HepG2 (cell line): Measurements from ENCODE around the gene PTPRD. TPM values are rescaled to one million over a fixed set of nuclear protein-coding genes. Genes with fewer than 3 reads are reported as not detected.

Experiments
- ATAC-seq: fragments of 200-7000 bp; cut with Tn5 transposase; 3 replicates; pipeline ENCODE4 v1.9.1; 2020; ENCODE audit warnings: mild to moderate bottlenecking, moderate library complexity
- BruUV-seq: library from RNA; stranded (reverse); fragments of 400-500 nt; replicated peaks from 2 replicates; lab custom pipeline; 2021; lab: Mats Ljungman, UMichigan
- CTCF ChIA-PET: fragments of 300-600 bp; formaldehyde crosslinking; extraction: SDS; loops from one replicate; lab custom pipeline; 2021; ENCODE audit warnings: low total read pairs, inconsistent platforms, low intra/inter-chr PET ratio; lab: Yijun Ruan, JAX
- POLR2A ChIA-PET: fragments of 350-600 bp; sonication (Branson Sonifier 250); formaldehyde crosslinking; loops from one replicate; lab custom pipeline; 2020; ENCODE audit warnings: antibody characterized with exemption, inconsistent platforms; lab: Yijun Ruan, JAX
- DNase-seq: peaks from one replicate; pipeline ENCODE4 v3.0.0-alpha.2; 2015; ENCODE audit warnings: low spot score
- FAIRE-seq: peaks from 3 replicates; lab custom pipeline; 2011; peaks lifted over from hg19 to GRCh38; lab: Jason Lieb, UNC
- H2AFZ ChIP-seq: one replicate; pipeline ENCODE4 v1.6.1; 2011; ENCODE audit warnings: low read length, inconsistent platforms
- H3K27ac ChIP-seq: fragments of 300-600 bp; 3 replicates; pipeline ENCODE4 v1.8.0; 2011; ENCODE audit warnings: mixed run types, mild to moderate bottlenecking, mixed read lengths, low read length, inconsistent platforms; ENCODE audit not compliant: insufficient read depth; ENCODE audit errors: extremely low read length
- H3K27me3 ChIP-seq, 2 experiments: fragments of 200-600 bp in 1 of 2; 2 replicates in 1 of 2; 3 replicates in 1 of 2; pipeline versions ENCODE4 v1.6.0 to v1.8.0; 2011; ENCODE audit warnings: low read length in 2 of 2, mild to moderate bottlenecking in 2 of 2, moderate library complexity in 2 of 2, inconsistent platforms in 1 of 2; ENCODE audit not compliant: insufficient read depth in 2 of 2, control insufficient read depth in 1 of 2
- H3K36me3 ChIP-seq, 2 experiments: fragments of 200-600 bp in 1 of 2; replicated peaks in 1 of 2; 2 replicates in 1 of 2; 3 replicates in 1 of 2; pipeline versions ENCODE4 v1.5.1 to v1.8.0; 2011; ENCODE audit warnings: low read length in 2 of 2, inconsistent platforms in 1 of 2; ENCODE audit not compliant: insufficient read depth in 2 of 2, control insufficient read depth in 1 of 2
- H3K4me1 ChIP-seq: 2 replicates; pipeline ENCODE4 v1.5.1; 2012; ENCODE audit warnings: low read length, inconsistent platforms; ENCODE audit not compliant: insufficient read depth
- H3K4me2 ChIP-seq: 2 replicates; pipeline ENCODE4 v1.6.0; 2011; ENCODE audit warnings: low read depth, low read length, inconsistent platforms
- H3K4me3 ChIP-seq, 3 experiments: fragments of 200-600 bp in 1 of 3; sonication (generic), shearing (Covaris generic) in 1 of 3; replicated peaks in 1 of 3; 2 replicates each; pipeline ENCODE4 v1.5.1; 2011 to 2016; ENCODE audit warnings: low read length in 3 of 3, inconsistent platforms in 2 of 3, low read depth in 2 of 3, mild to moderate bottlenecking in 2 of 3, control low read depth in 1 of 3, mixed read lengths in 1 of 3; ENCODE audit not compliant: insufficient read depth in 1 of 3
- H3K79me2 ChIP-seq: one replicate; pipeline ENCODE4 v1.6.1; 2011; ENCODE audit warnings: low read length, inconsistent platforms; ENCODE audit not compliant: insufficient read depth
- H3K9ac ChIP-seq: 2 replicates; pipeline ENCODE4 v1.6.0; 2011; ENCODE audit warnings: mild to moderate bottlenecking, low read depth, low read length, inconsistent platforms; ENCODE audit not compliant: insufficient read depth
- H3K9me3 ChIP-seq: 2 replicates; pipeline ENCODE4 v1.5.1; 2012; ENCODE audit warnings: mild to moderate bottlenecking, low read length
- H4K20me1 ChIP-seq: 2 replicates; pipeline ENCODE4 v1.6.0; 2011; ENCODE audit warnings: inconsistent platforms, mild to moderate bottlenecking, low read length, moderate library complexity; ENCODE audit not compliant: insufficient read depth
- ATRX ChIP-seq: sonication (generic); formaldehyde crosslinking; IDR thresholded peaks from 2 replicates; pipeline ENCODE4 v1.4.0; 2020; ENCODE audit warnings: missing genetic modification reagents, borderline replicate concordance
- DPF2 ChIP-seq: sonication (generic); formaldehyde crosslinking; IDR thresholded peaks from 2 replicates; pipeline ENCODE4 v1.4.0; 2020; ENCODE audit warnings: mild to moderate bottlenecking, low read depth, missing genetic modification reagents, borderline replicate concordance
- HNF4A ChIP-seq: sonication (generic); formaldehyde crosslinking; IDR thresholded peaks from 2 replicates; pipeline ENCODE4 v1.4.0; 2020; ENCODE audit warnings: missing genetic modification reagents
- ISX ChIP-seq: sonication (generic); formaldehyde crosslinking; conservative IDR thresholded peaks from 2 replicates; pipeline ENCODE4 v1.5.0; 2020; ENCODE audit warnings: missing genetic modification reagents
- KLF11 ChIP-seq: IDR thresholded peaks from 2 replicates; pipeline ENCODE4 v1.6.1; 2016; ENCODE audit warnings: missing compliant biosample characterization
- MAX ChIP-seq: IDR thresholded peaks from 2 replicates; pipeline ENCODE4 v1.6.1; 2012; ENCODE audit warnings: inconsistent platforms
- NFRKB ChIP-seq: fragments of 450-650 bp; IDR thresholded peaks from 2 replicates; pipeline ENCODE4 v1.6.1; 2017
- PHF5A ChIP-seq: IDR thresholded peaks from one replicate; pipeline ENCODE4 v1.6.1; 2018; ENCODE audit warnings: low read depth, missing genetic modification reagents; ENCODE audit not compliant: unreplicated experiment
- SRF ChIP-seq: IDR thresholded peaks from 2 replicates; pipeline ENCODE4 v1.6.1; 2011; ENCODE audit warnings: mild to moderate bottlenecking, low read depth, low read length, moderate library complexity
- ZBTB20 ChIP-seq: sonication (generic); formaldehyde crosslinking; IDR thresholded peaks from 2 replicates; pipeline ENCODE4 v1.8.1; 2023; ENCODE audit warnings: missing genetic modification reagents, low read depth, mild to moderate bottlenecking, borderline replicate concordance
- ZNF235 ChIP-seq: sonication (generic); formaldehyde crosslinking; IDR thresholded peaks from 2 replicates; pipeline ENCODE4 v1.8.1; 2023; ENCODE audit warnings: mild to moderate bottlenecking, missing genetic modification reagents, borderline replicate concordance
- ZNF362 ChIP-seq: sonication (generic); formaldehyde crosslinking; IDR thresholded peaks from 2 replicates; pipeline ENCODE4 v1.4.0; 2020; ENCODE audit warnings: missing genetic modification reagents, mild to moderate bottlenecking, borderline replicate concordance
- ZNF562 ChIP-seq: sonication (generic); formaldehyde crosslinking; IDR thresholded peaks from 2 replicates; pipeline ENCODE4 v1.8.0; 2022; ENCODE audit warnings: missing genetic modification reagents, borderline replicate concordance
- ZNF598 ChIP-seq: sonication (generic); formaldehyde crosslinking; IDR thresholded peaks from 2 replicates; pipeline ENCODE4 v1.5.1; 2020; ENCODE audit warnings: mild to moderate bottlenecking, missing genetic modification reagents, borderline replicate concordance
- ZNF644 ChIP-seq: IDR thresholded peaks from 2 replicates; pipeline ENCODE4 v1.6.1; 2016; ENCODE audit warnings: low read depth
- ZNF646 ChIP-seq: sonication (generic); formaldehyde crosslinking; IDR thresholded peaks from 2 replicates; pipeline ENCODE4 v1.9.0; 2021; ENCODE audit warnings: mild to moderate bottlenecking, missing genetic modification reagents
- ZNF674 ChIP-seq: sonication (generic); formaldehyde crosslinking; IDR thresholded peaks from 2 replicates; pipeline ENCODE4 v1.5.0; 2020; ENCODE audit warnings: low read depth, mild to moderate bottlenecking, missing genetic modification reagents
- ZNF788 ChIP-seq: sonication (generic); formaldehyde crosslinking; IDR thresholded peaks from 2 replicates; pipeline ENCODE4 v1.5.0; 2020; ENCODE audit warnings: mild to moderate bottlenecking, missing genetic modification reagents, borderline replicate concordance
- ZSCAN9 ChIP-seq: IDR thresholded peaks from 2 replicates; pipeline ENCODE4 v1.6.1; 2016; ENCODE audit warnings: borderline replicate concordance
- in situ Hi-C: cut with HindIII; loops from 2 replicates; pipeline ENCODE4 v1.10.0; 2017; ENCODE audit warnings: low pct_unique_long_range_greater_than_20kb; ENCODE audit not compliant: extremely low pct_ligation_motif_present
- intact Hi-C: fragments of 100-400 bp; cut with micrococcal nuclease; formaldehyde crosslinking; loops from one replicate; pipeline ENCODE4 v1.10.0; 2022; ENCODE audit not compliant: unreplicated experiment
- polyA plus RNA-seq, 8 experiments: library from polyadenylated mRNA; depleted of rRNA in 3 of 8; stranded (reverse) in 7 of 8; unstranded in 1 of 8; fragments of >200 nt; fragmentation: Illumina TruSeq in 4 of 8; extraction: Trizol in 4 of 8; gene quantifications; 2 replicates each; pipeline versions ENCODE4 v1.2.1 to v1.2.3, GENCODE V29; 2011 to 2016; ENCODE audit warnings: low read depth in 4 of 8, missing spikeins in 1 of 8, mixed read lengths in 1 of 8; ENCODE audit not compliant: insufficient read depth in 1 of 8
- total RNA-seq, 5 experiments: library from RNA; depleted of rRNA; stranded (reverse); fragments of >200 nt; fragmentation: Illumina TruSeq; extraction: Trizol; gene quantifications; 2 replicates each; pipeline ENCODE4 v1.2.3, GENCODE V29; 2016; ENCODE audit warnings: low read depth in 1 of 5

The PTPRD gene
- total and polyA plus RNA-seq, 2 of the 13 experiments (the other 11 are each of a cell fraction or from before 2014, with no cell fraction given): 0.05 TPM; not detected in 1

- TF ChIP-seq ZNF562: no peak
- no peak for TF ChIP-seq ZNF646 (CRISPR knock-in tag)
- no peak for TF ChIP-seq ZBTB20
- no peak for TF ChIP-seq ZNF235
- TF ChIP-seq ZNF362 (CRISPR knock-in tag): no peak
- TF ChIP-seq ATRX: no peak
- TF ChIP-seq KLF11 (CRISPR knock-in tag): no peak
- no peak for TF ChIP-seq MAX
- TF ChIP-seq DPF2 (CRISPR knock-in tag): no peak
- no peak for TF ChIP-seq PHF5A (CRISPR knock-in tag)
- TF ChIP-seq ISX: no peak
- no peak for TF ChIP-seq ZNF788
- no peak for TF ChIP-seq SRF
- TF ChIP-seq ZNF644 (CRISPR knock-in tag): no peak
- no peak for TF ChIP-seq ZSCAN9 (CRISPR knock-in tag)
- no peak for TF ChIP-seq ZNF598
- TF ChIP-seq HNF4A: no peak
- no peak for TF ChIP-seq NFRKB
- no peak for TF ChIP-seq ZNF674 (CRISPR knock-in tag)
- in situ Hi-C loops: no loop called here
- intact Hi-C loops: no loop called here
Measured at GRCh38 chr9:8576741-8577140, 2036.1 kb downstream of the PTPRD start.

More at GRCh38 chr9:8576741-8577140, 2036.1 kb downstream of the PTPRD start:
- Histone ChIP-seq H4K20me1 (no peaks in the 10 kb centered on the region), H3K27me3 (no peaks in the 10 kb centered on the region), H3K79me2 (no peaks in the 10 kb centered on the region), H3K9me3 (no peaks in the 10 kb centered on the region; the same call in 1 of the 2 replicates), H3K36me3 (no peaks in the 10 kb centered on the region), H3K4me2 (no peak overlapping the region), H3K4me1 (no peaks in the 10 kb centered on the region), H3K4me3 (no peak overlapping the region), H2AFZ (no peak overlapping the region), H3K27ac (no peak overlapping the region), H3K9ac (no peak overlapping the region)
- no peak for ATAC-seq
- POLR2A ChIA-PET: no interaction called here
- no TSS peak for BruUV-seq
- FAIRE-seq: no peak
- CTCF ChIA-PET: no interaction called here
- no peak for DNase-seq
